Prostate gland (tissue), 2 donors: ENCODE measurements around the gene TM4SF18. TPM values are rescaled to one million over a fixed set of nuclear protein-coding genes. Genes with fewer than 3 reads are reported as not detected.

Experiments used
- DNase-seq: peaks from one replicate; pipeline ENCODE4 v3.0.0-alpha.2; 2019; ENCODE audit warnings: low spot score
- H3K27ac ChIP-seq, 2 donors: fragments of 200-600 bp; sonication (generic); 2 replicates each; pipeline ENCODE4 v1.5.1; 2017 to 2019
- H3K27me3 ChIP-seq: fragments of 200-600 bp; sonication (generic); replicated peaks from 2 replicates; pipeline ENCODE4 v1.5.1; 2019; ENCODE audit not compliant: insufficient read depth
- H3K36me3 ChIP-seq, 2 donors: fragments of 200-600 bp; sonication (generic); 1 replicate in 1 of 2; 2 replicates in 1 of 2; pipeline versions ENCODE4 v1.5.1 to v1.8.1; 2017 to 2019
- H3K4me1 ChIP-seq: fragments of 200-600 bp; sonication (generic); replicated peaks from 2 replicates; pipeline ENCODE4 v1.5.1; 2019
- H3K4me3 ChIP-seq, 2 donors: fragments of 200-600 bp; sonication (generic); 2 replicates each; pipeline ENCODE4 v1.5.1; 2017 to 2019
- H3K9me3 ChIP-seq: fragments of 200-600 bp; sonication (generic); 2 replicates; pipeline ENCODE4 v1.5.1; 2017
- POLR2A ChIP-seq: fragments of 450-650 bp; IDR thresholded peaks from one replicate; pipeline ENCODE4 v1.6.1; 2016; ENCODE audit warnings: antibody characterized with exemption, mild to moderate bottlenecking
- POLR2AphosphoS5 ChIP-seq: sonication (generic); formaldehyde crosslinking; IDR thresholded peaks from one replicate; pipeline ENCODE4 v1.6.1; 2017; ENCODE audit warnings: antibody characterized with exemption
- WGBS: methylation state at CpG from one replicate; pipeline ENCODE4 v1.1.5; 2018; 5-methylcytosine and 5-hydroxymethylcytosine counted together
- intact Hi-C: fragments of 100-400 bp; cut with DNase I; formaldehyde crosslinking; loops from one replicate; pipeline ENCODE4 v1.14.2; 2022
- total RNA-seq, 2 donors: library from RNA; depleted of rRNA; stranded (reverse); fragments of >200 nt; gene quantifications; one replicate each; pipeline ENCODE4 v1.1.0, GENCODE V29; 2016
- TF ChIP-seq, protein P1 (sequence below), 4 experiments: fragments of 200-600 bp in 2 of 4; fragments of 450-650 bp in 2 of 4; sonication (generic) in 2 of 4; IDR thresholded peaks; 1 replicate in 3 of 4; 2 replicates in 1 of 4; pipeline ENCODE4 v1.5.1; 2016 to 2019; ENCODE audit warnings: antibody characterized with exemption in 4 of 4, mild to moderate bottlenecking in 2 of 4, moderate library complexity in 2 of 4

TM4SF18 gene
- total RNA-seq, 2 donors from 2014 or later, result 4.3 to 4.9 TPM

- no peaks in the 10 kb centered on the region for H3K9me3 ChIP-seq
- no peak overlapping the region for H3K27ac ChIP-seq
- TF ChIP-seq POLR2A (no peak), POLR2AphosphoS5 (no peak)
- TF ChIP-seq, protein P1, sequence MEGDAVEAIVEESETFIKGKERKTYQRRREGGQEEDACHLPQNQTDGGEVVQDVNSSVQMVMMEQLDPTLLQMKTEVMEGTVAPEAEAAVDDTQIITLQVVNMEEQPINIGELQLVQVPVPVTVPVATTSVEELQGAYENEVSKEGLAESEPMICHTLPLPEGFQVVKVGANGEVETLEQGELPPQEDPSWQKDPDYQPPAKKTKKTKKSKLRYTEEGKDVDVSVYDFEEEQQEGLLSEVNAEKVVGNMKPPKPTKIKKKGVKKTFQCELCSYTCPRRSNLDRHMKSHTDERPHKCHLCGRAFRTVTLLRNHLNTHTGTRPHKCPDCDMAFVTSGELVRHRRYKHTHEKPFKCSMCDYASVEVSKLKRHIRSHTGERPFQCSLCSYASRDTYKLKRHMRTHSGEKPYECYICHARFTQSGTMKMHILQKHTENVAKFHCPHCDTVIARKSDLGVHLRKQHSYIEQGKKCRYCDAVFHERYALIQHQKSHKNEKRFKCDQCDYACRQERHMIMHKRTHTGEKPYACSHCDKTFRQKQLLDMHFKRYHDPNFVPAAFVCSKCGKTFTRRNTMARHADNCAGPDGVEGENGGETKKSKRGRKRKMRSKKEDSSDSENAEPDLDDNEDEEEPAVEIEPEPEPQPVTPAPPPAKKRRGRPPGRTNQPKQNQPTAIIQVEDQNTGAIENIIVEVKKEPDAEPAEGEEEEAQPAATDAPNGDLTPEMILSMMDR (IDR thresholded peaks at IDR 0.05), result no peak
- H3K4me1 ChIP-seq, result no peaks in the 10 kb centered on the region
- intact Hi-C loops, result no loop called here
- H3K36me3 ChIP-seq, result no peaks in the 10 kb centered on the region
- no peak overlapping the region for H3K4me3 ChIP-seq
- no peak for DNase-seq
- H3K27me3 ChIP-seq, result no peaks in the 10 kb centered on the region
These were observed 7.9 kb downstream of the TM4SF18 start for GRCh38 chr3:149325581-149325980.

DNA sequence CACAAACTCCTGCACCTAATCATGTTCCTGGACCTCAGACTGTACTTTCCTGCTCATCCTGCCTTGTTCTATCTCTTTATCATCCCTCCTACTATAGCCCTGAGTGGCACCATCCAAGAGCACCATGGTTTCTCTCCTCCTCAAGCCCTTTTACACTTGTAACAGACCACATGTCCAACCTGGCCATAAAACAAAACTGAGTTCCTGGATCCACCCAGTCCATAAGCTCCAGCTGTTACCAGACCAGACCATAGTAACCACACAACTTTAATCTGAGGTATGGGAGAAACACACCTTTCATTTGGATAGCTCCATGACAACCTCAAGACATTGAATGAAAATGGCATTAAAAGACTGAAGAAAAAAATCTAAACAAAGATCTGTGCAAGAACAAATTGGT, 9.1 kb downstream of the TM4SF18 start:
- Histone ChIP-seq H3K9me3 (no peaks in the 10 kb centered on the region), H3K4me1 (no peaks in the 10 kb centered on the region), H3K27ac (no peak overlapping the region), H3K27me3 (no peaks in the 10 kb centered on the region), H3K4me3 (no peak overlapping the region), H3K36me3 (no peaks in the 10 kb centered on the region)
- DNase-seq, result no peak
- no peak for TF ChIP-seq POLR2AphosphoS5
- TF ChIP-seq, protein P1 (IDR thresholded peaks at IDR 0.05), result no peak
- TF ChIP-seq POLR2A, result no peak
- intact Hi-C loops, result no loop called here

DNA sequence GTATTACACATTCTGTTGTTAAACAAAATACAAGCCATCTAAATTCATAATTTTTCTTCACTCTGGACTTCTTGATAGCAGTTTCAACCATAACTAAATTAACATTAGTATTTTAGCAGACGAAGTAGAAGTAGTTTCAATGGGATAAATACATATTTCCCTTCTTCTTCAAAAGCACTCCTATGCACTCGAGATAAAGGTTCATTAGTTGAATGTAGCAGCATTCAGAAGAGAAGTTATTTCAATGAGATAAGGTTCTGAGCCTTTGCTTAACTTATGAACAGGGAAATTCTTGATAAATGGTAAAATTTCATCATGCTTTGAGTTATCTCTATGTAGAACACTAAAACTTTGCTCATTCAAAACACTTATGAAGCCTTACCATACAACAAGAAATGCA, 11.8 kb downstream of the TM4SF18 start:
- Histone ChIP-seq H3K36me3 (no peaks in the 10 kb centered on the region), H3K9me3 (no peaks in the 10 kb centered on the region), H3K27ac (no peak overlapping the region), H3K27me3 (no peaks in the 10 kb centered on the region), H3K4me1 (no peaks in the 10 kb centered on the region), H3K4me3 (no peak overlapping the region)
- WGBS, result 88% methylated on average over 2 of the region's 2 CpGs
- DNase-seq, result no peak
- intact Hi-C loops, result no loop called here
- TF ChIP-seq, protein P1 (IDR thresholded peaks at IDR 0.05), result no peak
- no peak for TF ChIP-seq POLR2AphosphoS5
- TF ChIP-seq POLR2A, result no peak

DNA sequence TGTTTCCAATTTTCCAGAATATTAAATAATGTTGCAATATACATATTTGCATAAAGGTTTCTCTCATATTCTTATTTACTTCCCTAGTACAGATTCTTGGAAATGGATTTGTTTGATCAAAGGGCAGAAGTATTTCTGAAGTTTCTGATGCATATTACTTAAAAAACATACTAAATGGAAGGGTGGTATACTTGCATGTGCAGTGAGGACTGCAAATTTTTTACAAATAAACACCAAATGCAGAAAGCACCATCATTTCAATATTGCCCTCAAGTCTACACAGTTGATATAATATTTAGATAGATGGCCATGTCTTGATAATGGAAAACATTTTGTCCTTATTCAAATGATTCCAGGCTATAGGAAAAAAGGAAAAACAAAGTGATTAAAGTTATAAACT, 12.3 kb downstream of the TM4SF18 start:
- H3K27me3 ChIP-seq, result no peaks in the 10 kb centered on the region
- no peaks in the 10 kb centered on the region for H3K4me1 ChIP-seq
- intact Hi-C loops, result no loop called here
- H3K9me3 ChIP-seq, result no peaks in the 10 kb centered on the region
- no peaks in the 10 kb centered on the region for H3K36me3 ChIP-seq
- DNase-seq, result no peak
- no peak overlapping the region for H3K27ac ChIP-seq
- H3K4me3 ChIP-seq, result no peak overlapping the region
- TF ChIP-seq, protein P1 (IDR thresholded peaks at IDR 0.05), result no peak

DNA sequence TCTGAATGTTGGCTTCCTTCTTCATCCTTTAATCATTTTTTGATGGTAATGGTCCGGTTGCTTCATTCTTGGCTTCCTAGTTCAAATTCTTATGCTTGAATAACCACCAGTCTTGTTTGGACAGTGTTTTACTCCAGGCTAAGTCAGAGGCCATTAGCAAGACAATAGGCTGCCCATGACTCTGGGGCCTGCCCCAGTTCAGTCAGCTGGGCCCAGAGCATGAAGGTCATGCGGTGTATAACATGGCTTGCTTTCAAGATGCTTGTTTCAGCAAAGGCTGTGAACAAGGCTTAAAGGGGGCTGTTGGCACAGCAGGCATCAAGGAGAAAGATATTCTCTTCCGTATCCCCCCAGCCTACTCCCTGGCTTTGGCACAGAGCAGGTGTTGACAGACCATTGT, 13.7 kb downstream of the TM4SF18 start:
- TF ChIP-seq, protein P1 (IDR thresholded peaks at IDR 0.05), result no peak
- no peak for TF ChIP-seq POLR2AphosphoS5
- no peak for TF ChIP-seq POLR2A
- 69% methylated on average over 3 of the region's 3 CpGs for WGBS
- no peak for DNase-seq
- intact Hi-C loops, result no loop called here
- no peaks in the 10 kb centered on the region for H3K27me3 ChIP-seq
- H3K4me3 ChIP-seq, result no peak overlapping the region
- no peak overlapping the region for H3K27ac ChIP-seq
- H3K4me1 ChIP-seq, result no peaks in the 10 kb centered on the region
- H3K36me3 ChIP-seq, result no peaks in the 10 kb centered on the region
- H3K9me3 ChIP-seq, result no peaks in the 10 kb centered on the region
